Measurements from ENCODE around the gene ABCD1.

DNA sequence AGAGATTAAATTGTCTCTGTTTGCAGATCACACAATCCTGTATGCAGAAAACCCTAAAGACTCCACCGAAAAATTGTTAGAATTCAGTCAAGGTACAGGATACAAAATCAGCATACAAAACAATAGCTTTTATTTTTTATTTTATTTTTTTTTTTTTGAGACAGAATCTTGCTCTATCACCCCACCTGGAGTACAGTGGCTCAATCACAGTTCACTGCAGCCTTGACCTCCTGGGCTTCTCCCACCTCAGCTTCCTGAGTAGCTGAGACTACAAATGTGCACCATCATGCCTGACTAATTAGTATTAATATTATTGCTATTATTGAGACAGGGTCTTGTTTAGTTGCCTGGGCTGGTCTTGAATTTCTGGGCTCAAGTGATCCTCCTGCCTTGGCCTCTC lies 30.5 kb downstream of the ABCD1 start:
- TF ChIP-seq KDM1A (IDR thresholded peaks at IDR 0.05; ENCODE audit: borderline replicate concordance) (no peak), POLR2AphosphoS5 (IDR thresholded peaks at IDR 0.05; ENCODE audit: low read length) (no peak), BACH1 (IDR thresholded peaks at IDR 0.05; ENCODE audit: borderline replicate concordance) (no peak), MYC (IDR thresholded peaks at IDR 0.05; ENCODE audit: insufficient read depth, insufficient read length, insufficient replicate concordance, low read length, severe bottlenecking) (no peak), CBX5 (IDR thresholded peaks at IDR 0.05; ENCODE audit: low read depth) (no peak), IKZF1 (conservative IDR thresholded peaks at IDR 0.05) (no peak), JUND (IDR thresholded peaks at IDR 0.05; ENCODE audit: low read depth, low read length) (no peak), ZNF274 (IDR thresholded peaks at IDR 0.05; ENCODE audit: insufficient read depth, insufficient read length) (no peak), STAT1 (conservative IDR thresholded peaks at IDR 0.05) (no peak), RB1 (IDR thresholded peaks at IDR 0.05; ENCODE audit: borderline replicate concordance) (no peak), SMC3 (IDR thresholded peaks at IDR 0.05; ENCODE audit: borderline replicate concordance, low read length) (no peak)
- TF ChIP-seq, protein P1, sequence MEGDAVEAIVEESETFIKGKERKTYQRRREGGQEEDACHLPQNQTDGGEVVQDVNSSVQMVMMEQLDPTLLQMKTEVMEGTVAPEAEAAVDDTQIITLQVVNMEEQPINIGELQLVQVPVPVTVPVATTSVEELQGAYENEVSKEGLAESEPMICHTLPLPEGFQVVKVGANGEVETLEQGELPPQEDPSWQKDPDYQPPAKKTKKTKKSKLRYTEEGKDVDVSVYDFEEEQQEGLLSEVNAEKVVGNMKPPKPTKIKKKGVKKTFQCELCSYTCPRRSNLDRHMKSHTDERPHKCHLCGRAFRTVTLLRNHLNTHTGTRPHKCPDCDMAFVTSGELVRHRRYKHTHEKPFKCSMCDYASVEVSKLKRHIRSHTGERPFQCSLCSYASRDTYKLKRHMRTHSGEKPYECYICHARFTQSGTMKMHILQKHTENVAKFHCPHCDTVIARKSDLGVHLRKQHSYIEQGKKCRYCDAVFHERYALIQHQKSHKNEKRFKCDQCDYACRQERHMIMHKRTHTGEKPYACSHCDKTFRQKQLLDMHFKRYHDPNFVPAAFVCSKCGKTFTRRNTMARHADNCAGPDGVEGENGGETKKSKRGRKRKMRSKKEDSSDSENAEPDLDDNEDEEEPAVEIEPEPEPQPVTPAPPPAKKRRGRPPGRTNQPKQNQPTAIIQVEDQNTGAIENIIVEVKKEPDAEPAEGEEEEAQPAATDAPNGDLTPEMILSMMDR (IDR thresholded peaks at IDR 0.05 in 2 of 3, conservative IDR thresholded peaks at IDR 0.05 in 1 of 3; ENCODE audit: control insufficient read depth in 2 of 3, extremely low read depth in 1 of 3, insufficient read depth in 1 of 3, low read depth in 3 of 3, low read length in 3 of 3), result no peak
